ENCODE data around the gene RPL39L. TPM values are rescaled to one million over a fixed set of nuclear protein-coding genes. Genes with fewer than 3 reads are reported as not detected.

Gene RPL39L
- 2.3 TPM for total RNA-seq (2013)
- polyA plus RNA-seq (1 to 10 TPM; 1.1 to 3.4 (median 3.1) TPM), polyA minus RNA-seq (0.97 and 2.8 TPM in 2 replicates), total RNA-seq (0.08 to 1.4 (median 0.74) reads per million in 11 experiments)

DNA sequence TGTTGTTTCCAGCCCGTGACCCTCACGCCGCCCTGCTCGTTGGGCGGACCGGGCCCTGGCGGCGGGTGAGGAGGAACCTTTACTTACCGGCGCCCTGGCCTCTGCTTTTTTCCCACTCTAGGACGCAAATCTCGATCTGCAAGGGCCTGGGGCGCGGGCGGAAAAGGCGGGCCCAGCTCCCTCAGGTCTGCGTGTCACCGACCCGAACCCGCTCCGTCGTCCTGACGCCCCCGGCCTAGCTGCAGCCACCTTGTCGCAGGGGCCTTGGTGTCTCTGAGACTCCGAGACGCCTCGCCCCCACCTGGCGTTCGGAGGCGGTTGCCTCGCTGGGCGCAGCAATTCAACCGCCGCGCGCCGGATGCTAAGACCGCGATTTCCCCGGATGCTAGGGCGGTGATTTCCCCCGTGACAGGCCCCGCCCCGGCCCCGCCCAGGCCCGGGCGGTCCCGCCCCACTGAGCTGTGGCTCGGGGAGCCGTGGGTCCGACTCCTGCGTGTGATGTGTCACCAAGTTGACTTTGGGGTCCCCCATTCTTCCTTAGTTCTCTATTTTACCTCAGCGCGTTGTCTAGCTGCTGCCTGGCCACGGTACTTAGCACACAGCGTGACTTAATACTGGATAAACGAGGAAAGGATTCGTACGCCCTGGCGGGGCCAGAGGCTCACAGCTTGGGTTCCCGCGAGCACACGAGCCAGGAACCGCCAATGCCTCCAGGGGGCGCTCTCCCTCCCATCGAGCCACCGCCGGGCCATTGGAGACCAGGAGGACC, at the start of gene RPL39L:
Gene RPL39L (minus strand): TSS at position 371 of the 769 bp plus-strand sequence. CDS start 18,196 bp downstream, outside the sequence.
- Histone ChIP-seq H3K27ac (ENCODE audit: low read depth in 1 of 2, low read length in 2 of 2) (peak within 1 kb of the TSS; percentile 33 to 46), H3K27me3 (ENCODE audit: control insufficient read depth in 2 of 2, insufficient read depth in 2 of 2, low read length in 2 of 2) (no peaks in the 10 kb centered on the region), H3K4me1 (ENCODE audit: control insufficient read depth in 1 of 2, insufficient read depth in 2 of 2, low read length in 2 of 2) (peaks cover 16 to 17% of the 10 kb centered on the region in 2 donors), H3K4me2 (replicated peaks; ENCODE audit: extremely low read depth, low read length, poor library complexity, severe bottlenecking) (peak within 1 kb of the TSS; percentile 83), H3K36me3 (replicated peaks in 1 of 2; ENCODE audit: control insufficient read depth in 1 of 2, insufficient read depth in 2 of 2, low read length in 2 of 2) (no peaks in the 10 kb centered on the region), H2AFZ (ENCODE audit: insufficient read depth, low read depth, low read length, poor library complexity, severe bottlenecking) (peak within 1 kb of the TSS; percentile 90), H4K20me1 (ENCODE audit: insufficient read depth, low read length) (no peaks in the 10 kb centered on the region), H3K9ac (ENCODE audit: insufficient read depth, low read length, poor library complexity, severe bottlenecking) (peak within 1 kb of the TSS; percentile 73), H3K79me2 (ENCODE audit: insufficient read depth, low read length) (peaks cover 10% of the 10 kb centered on the region), H3K4me3 (replicated peaks in 1 of 3; ENCODE audit: low read depth in 2 of 3, low read length in 3 of 3) (peak within 1 kb of the TSS; percentile 66 to 73 (median 69)), H3K9me3 (replicated peaks in 1 of 2; ENCODE audit: control insufficient read depth in 1 of 2, insufficient read depth in 1 of 2, low read length in 2 of 2) (peaks cover 15 to 18% of the 10 kb centered on the region in 2 donors)
- H3K4me3 Mint-ChIP-seq: peak within 1 kb of the TSS; percentile 84 to 91
- H3K4me1 Mint-ChIP-seq: peaks cover 17% of the 10 kb centered on the region
- H3K27me3 Mint-ChIP-seq (ENCODE audit: low read depth in 3 of 3): peaks cover 1 to 6% (median 4%) of the 10 kb centered on the region in 3 donors
- H3K9me3 Mint-ChIP-seq: peaks cover 10 to 26% (median 16%) of the 10 kb centered on the region in 7 donors
- 4% methylated on average over 60 of the region's 69 CpGs for WGBS (ENCODE audit: insufficient coverage)
- H3K36me3 Mint-ChIP-seq: peaks cover 3 to 4% of the 10 kb centered on the region in 2 donors
- intact Hi-C loops (cut with micrococcal nuclease): loop anchor here in 1 of 2 donors (10.0 kb wide), 1 partner anchor 355 kb away; the partner anchor contains the start of gene EIF4A2
- TF ChIP-seq, protein P1, sequence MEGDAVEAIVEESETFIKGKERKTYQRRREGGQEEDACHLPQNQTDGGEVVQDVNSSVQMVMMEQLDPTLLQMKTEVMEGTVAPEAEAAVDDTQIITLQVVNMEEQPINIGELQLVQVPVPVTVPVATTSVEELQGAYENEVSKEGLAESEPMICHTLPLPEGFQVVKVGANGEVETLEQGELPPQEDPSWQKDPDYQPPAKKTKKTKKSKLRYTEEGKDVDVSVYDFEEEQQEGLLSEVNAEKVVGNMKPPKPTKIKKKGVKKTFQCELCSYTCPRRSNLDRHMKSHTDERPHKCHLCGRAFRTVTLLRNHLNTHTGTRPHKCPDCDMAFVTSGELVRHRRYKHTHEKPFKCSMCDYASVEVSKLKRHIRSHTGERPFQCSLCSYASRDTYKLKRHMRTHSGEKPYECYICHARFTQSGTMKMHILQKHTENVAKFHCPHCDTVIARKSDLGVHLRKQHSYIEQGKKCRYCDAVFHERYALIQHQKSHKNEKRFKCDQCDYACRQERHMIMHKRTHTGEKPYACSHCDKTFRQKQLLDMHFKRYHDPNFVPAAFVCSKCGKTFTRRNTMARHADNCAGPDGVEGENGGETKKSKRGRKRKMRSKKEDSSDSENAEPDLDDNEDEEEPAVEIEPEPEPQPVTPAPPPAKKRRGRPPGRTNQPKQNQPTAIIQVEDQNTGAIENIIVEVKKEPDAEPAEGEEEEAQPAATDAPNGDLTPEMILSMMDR (IDR thresholded peaks at IDR 0.05): peak; percentile 88
- H3K27ac Mint-ChIP-seq: peak within 1 kb of the TSS; percentile 70 to 89 (median 83)
- DNase-seq: peak; percentile 77 to 91 (median 80)

DNA sequence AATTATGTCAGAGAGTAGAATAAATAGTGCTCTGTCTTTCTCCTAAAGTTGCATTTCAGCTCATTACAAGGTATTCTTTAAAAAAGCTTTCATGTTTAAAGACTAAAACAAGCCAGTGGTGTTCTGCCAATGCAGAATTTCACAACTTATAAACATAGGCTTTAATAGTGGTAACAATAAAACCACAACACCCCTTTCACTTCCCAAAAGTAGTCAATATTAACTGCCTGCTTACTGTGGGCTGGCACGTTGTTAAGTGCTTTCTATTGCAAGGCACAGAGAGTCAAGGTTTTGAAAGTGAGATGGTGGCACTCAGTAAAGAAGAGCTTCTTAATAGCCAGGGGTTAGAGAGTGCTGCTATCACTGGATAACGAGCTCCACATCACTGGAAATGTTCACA, 49.6 kb upstream of the RPL39L start:
- Mint-ChIP-seq H3K4me1 (peaks cover 25% of the 10 kb centered on the region), H3K4me3 (no peak overlapping the region), H3K36me3 (peaks cover 0 to 2% of the 10 kb centered on the region in 2 donors), H3K9me3 (peaks cover 0 to 6% (median 0%) of the 10 kb centered on the region in 7 donors), H3K27ac (no peak overlapping the region), H3K27me3 (ENCODE audit: low read depth in 3 of 3) (peaks cover 16 to 35% (median 22%) of the 10 kb centered on the region in 3 donors)
- TF ChIP-seq, protein P1 (IDR thresholded peaks at IDR 0.05): no peak
- no peaks in the 10 kb centered on the region for H4K20me1 ChIP-seq (ENCODE audit: insufficient read depth, low read length)
- no peak overlapping the region for H3K27ac ChIP-seq (ENCODE audit: low read depth in 1 of 2, low read length in 2 of 2)
- H3K4me3 ChIP-seq (replicated peaks in 1 of 3; ENCODE audit: low read depth in 2 of 3, low read length in 3 of 3): no peak overlapping the region
- H2AFZ ChIP-seq (ENCODE audit: insufficient read depth, low read depth, low read length, poor library complexity, severe bottlenecking): no peak overlapping the region
- 0% methylated on average over 1 of the region's 2 CpGs for WGBS (ENCODE audit: insufficient coverage)
- DNase-seq: peak in 2 of 3 donors; percentile 9 to 11
- peaks cover 5 to 23% of the 10 kb centered on the region in 2 donors for H3K27me3 ChIP-seq (ENCODE audit: control insufficient read depth in 2 of 2, insufficient read depth in 2 of 2, low read length in 2 of 2)
- no peaks in the 10 kb centered on the region for H3K36me3 ChIP-seq (replicated peaks in 1 of 2; ENCODE audit: control insufficient read depth in 1 of 2, insufficient read depth in 2 of 2, low read length in 2 of 2)
- intact Hi-C loops (cut with micrococcal nuclease): no loop called here
- no peak overlapping the region for H3K4me2 ChIP-seq (replicated peaks; ENCODE audit: extremely low read depth, low read length, poor library complexity, severe bottlenecking)
- H3K9me3 ChIP-seq (replicated peaks in 1 of 2; ENCODE audit: control insufficient read depth in 1 of 2, insufficient read depth in 1 of 2, low read length in 2 of 2): no peaks in the 10 kb centered on the region
- no peaks in the 10 kb centered on the region for H3K79me2 ChIP-seq (ENCODE audit: insufficient read depth, low read length)
- H3K9ac ChIP-seq (ENCODE audit: insufficient read depth, low read length, poor library complexity, severe bottlenecking): no peak overlapping the region
- H3K4me1 ChIP-seq (ENCODE audit: control insufficient read depth in 1 of 2, insufficient read depth in 2 of 2, low read length in 2 of 2): peaks cover 8 to 17% of the 10 kb centered on the region in 2 donors

Measured in CD14-positive monocyte (primary cell).